H9 (cell line): ENCODE results near the gene GRIP1. TPM values are rescaled to one million over a fixed set of nuclear protein-coding genes. Genes with fewer than 3 reads are reported as not detected.

Source experiments
- DNase-seq: peaks from one replicate; pipeline ENCODE4 v3.0.0-alpha.2; 2017
- H2AFZ ChIP-seq: one replicate; pipeline ENCODE4 v1.6.1; 2013; ENCODE audit warnings: mild to moderate bottlenecking, low read length, control low read depth, moderate library complexity
- H2AK5ac ChIP-seq: 2 replicates; pipeline ENCODE4 v1.6.1; 2013; ENCODE audit warnings: low read length, control low read depth, mixed read lengths; ENCODE audit not compliant: insufficient read length
- H2BK120ac ChIP-seq: one replicate; pipeline ENCODE4 v1.6.1; 2013; ENCODE audit warnings: low read depth, mild to moderate bottlenecking, low read length, control low read depth, inconsistent platforms; ENCODE audit not compliant: poor library complexity, severe bottlenecking
- H2BK12ac ChIP-seq: 2 replicates; pipeline ENCODE4 v1.6.1; 2013; ENCODE audit warnings: low read length, control low read depth, mixed read lengths, low read depth; ENCODE audit not compliant: insufficient read length
- H2BK15ac ChIP-seq: 2 replicates; pipeline ENCODE4 v1.6.1; 2013; ENCODE audit warnings: low read depth, low read length, control low read depth
- H2BK20ac ChIP-seq: one replicate; pipeline ENCODE4 v1.6.1; 2013; ENCODE audit warnings: low read depth, mild to moderate bottlenecking, low read length, control low read depth, inconsistent platforms; ENCODE audit not compliant: poor library complexity, severe bottlenecking
- H2BK5ac ChIP-seq: 2 replicates; pipeline ENCODE4 v1.6.1; 2013; ENCODE audit warnings: low read length, control low read depth, mixed read lengths; ENCODE audit not compliant: insufficient read length
- H3K14ac ChIP-seq: 2 replicates; pipeline ENCODE4 v1.6.1; 2013; ENCODE audit warnings: low read length, control low read depth; ENCODE audit not compliant: insufficient read depth
- H3K18ac ChIP-seq: 2 replicates; pipeline ENCODE4 v1.6.1; 2013; ENCODE audit warnings: low read depth, mild to moderate bottlenecking, mixed read lengths, low read length, control low read depth; ENCODE audit not compliant: insufficient read length
- H3K23ac ChIP-seq: 2 replicates; pipeline ENCODE4 v1.6.1; 2013; ENCODE audit warnings: low read length, control low read depth, mixed read lengths, low read depth; ENCODE audit not compliant: insufficient read length
- H3K23me2 ChIP-seq: 2 replicates; pipeline ENCODE4 v1.6.1; 2013; ENCODE audit warnings: low read depth, mild to moderate bottlenecking, mixed read lengths, low read length, control low read depth; ENCODE audit not compliant: insufficient read length, poor library complexity, severe bottlenecking
- H3K27ac ChIP-seq: 2 replicates; pipeline ENCODE4 v1.5.1; 2013; ENCODE audit warnings: low read length, control low read depth, mixed read lengths, low read depth; ENCODE audit not compliant: insufficient read length
- H3K27me3 ChIP-seq: 2 replicates; pipeline ENCODE4 v1.6.1; 2013; ENCODE audit warnings: low read length, control low read depth, inconsistent platforms; ENCODE audit not compliant: insufficient read depth
- H3K4ac ChIP-seq: 2 replicates; pipeline ENCODE4 v1.6.1; 2013; ENCODE audit warnings: low read depth, mild to moderate bottlenecking, control low read depth, inconsistent platforms, low read length, moderate library complexity
- H3K4me1 ChIP-seq: 2 replicates; pipeline ENCODE4 v1.6.1; 2013; ENCODE audit warnings: low read length, control low read depth, inconsistent platforms; ENCODE audit not compliant: insufficient read depth
- H3K4me2 ChIP-seq: 2 replicates; pipeline ENCODE4 v1.6.1; 2013; ENCODE audit warnings: low read length, control low read depth, mixed read lengths; ENCODE audit not compliant: insufficient read length, insufficient read depth
- H3K56ac ChIP-seq: 2 replicates; pipeline ENCODE4 v1.6.1; 2013; ENCODE audit warnings: low read depth, mild to moderate bottlenecking, mixed read lengths, low read length, control low read depth; ENCODE audit not compliant: insufficient read length
- H3K79me1 ChIP-seq: 2 replicates; pipeline ENCODE4 v1.6.1; 2013; ENCODE audit warnings: low read depth, mild to moderate bottlenecking, moderate library complexity, low read length, control low read depth, inconsistent platforms; ENCODE audit not compliant: insufficient read depth, poor library complexity, severe bottlenecking
- H3K79me2 ChIP-seq: 2 replicates; pipeline ENCODE4 v1.6.1; 2013; ENCODE audit warnings: low read length, control low read depth, inconsistent platforms; ENCODE audit not compliant: insufficient read depth
- H3K9ac ChIP-seq: 2 replicates; pipeline ENCODE4 v1.6.1; 2013; ENCODE audit warnings: low read length, control low read depth, mixed read lengths; ENCODE audit not compliant: insufficient read length; ENCODE audit errors: extremely low read depth
- H3K9me3 ChIP-seq: one replicate; pipeline ENCODE4 v1.6.1; 2013; ENCODE audit warnings: low read depth, low read length, inconsistent platforms; ENCODE audit not compliant: control insufficient read depth
- H3T11ph ChIP-seq: one replicate; pipeline ENCODE4 v1.6.1; 2013; ENCODE audit warnings: mild to moderate bottlenecking, low read length, control low read depth, inconsistent platforms
- H4K20me1 ChIP-seq: one replicate; pipeline ENCODE4 v1.6.1; 2013; ENCODE audit not compliant: control insufficient read depth, insufficient read length, insufficient read depth
- H4K5ac ChIP-seq: 2 replicates; pipeline ENCODE4 v1.6.1; 2013; ENCODE audit warnings: low read depth, mild to moderate bottlenecking, mixed read lengths, low read length, control low read depth; ENCODE audit not compliant: insufficient read length
- H4K8ac ChIP-seq: replicated peaks from 2 replicates; pipeline ENCODE4 v1.6.1; 2013; ENCODE audit warnings: low read length, control low read depth, mixed read lengths, low read depth; ENCODE audit not compliant: insufficient read length
- H4K91ac ChIP-seq: 2 replicates; pipeline ENCODE4 v1.6.1; 2013; ENCODE audit warnings: low read depth, mild to moderate bottlenecking, moderate library complexity, mixed read lengths, low read length, control low read depth; ENCODE audit not compliant: insufficient read length
- H3K27ac Mint-ChIP-seq, 3 experiments: 2 replicates in 2 of 3; 3 replicates in 1 of 3; pipeline ENCODE4 v1.8.0; 2020 to 2021; ENCODE audit warnings: mixed read lengths in 3 of 3, mild to moderate bottlenecking in 1 of 3, moderate library complexity in 1 of 3
- H3K27me3 Mint-ChIP-seq: 2 replicates; pipeline ENCODE4 v1.8.0; 2021; ENCODE audit warnings: low read depth, mild to moderate bottlenecking, moderate library complexity, mixed read lengths
- H3K36me3 Mint-ChIP-seq, 3 experiments: 2 replicates in 2 of 3; 3 replicates in 1 of 3; pipeline ENCODE4 v1.8.0; 2020 to 2021; ENCODE audit warnings: low read depth in 3 of 3, mixed read lengths in 3 of 3; ENCODE audit not compliant: insufficient read depth in 1 of 3
- H3K4me1 Mint-ChIP-seq, 2 experiments: 2 replicates each; pipeline ENCODE4 v1.8.0; 2020; ENCODE audit warnings: mixed read lengths in 2 of 2
- H3K4me3 Mint-ChIP-seq, 2 experiments: 2 replicates in 1 of 2; 3 replicates in 1 of 2; pipeline ENCODE4 v1.8.0; 2020 to 2021; ENCODE audit warnings: mild to moderate bottlenecking in 2 of 2, mixed read lengths in 2 of 2, moderate library complexity in 1 of 2
- H3K9me3 Mint-ChIP-seq, 2 experiments: 2 replicates in 1 of 2; 3 replicates in 1 of 2; pipeline ENCODE4 v1.8.0; 2020; ENCODE audit warnings: mild to moderate bottlenecking in 2 of 2, mixed read lengths in 2 of 2, moderate library complexity in 1 of 2
- CTCF ChIP-seq: fragments of 200-600 bp; sonication (generic); conservative IDR thresholded peaks from 3 replicates; pipeline ENCODE4 v1.8.0; 2021; ENCODE audit warnings: antibody characterized with exemption, mild to moderate bottlenecking
- WGBS: extraction: QIAGEN DNeasy Blood & Tissue Kit; methylation state at CpG from one replicate; pipeline ENCODE4 v1.1.7; 2013; ENCODE audit warnings: missing lambda C conversion rate, low lambda C conversion rate, mixed read lengths; ENCODE audit not compliant: insufficient read length; ENCODE audit errors: extremely low coverage; 5-methylcytosine and 5-hydroxymethylcytosine counted together
- total RNA-seq: library from RNA; stranded (reverse); gene quantifications from 2 replicates; pipeline ENCODE4 v1.2.1, GENCODE V29; 2021

The GRIP1 gene
- total RNA-seq, 1 experiment from 2014 or later: 19.5 TPM

DNA sequence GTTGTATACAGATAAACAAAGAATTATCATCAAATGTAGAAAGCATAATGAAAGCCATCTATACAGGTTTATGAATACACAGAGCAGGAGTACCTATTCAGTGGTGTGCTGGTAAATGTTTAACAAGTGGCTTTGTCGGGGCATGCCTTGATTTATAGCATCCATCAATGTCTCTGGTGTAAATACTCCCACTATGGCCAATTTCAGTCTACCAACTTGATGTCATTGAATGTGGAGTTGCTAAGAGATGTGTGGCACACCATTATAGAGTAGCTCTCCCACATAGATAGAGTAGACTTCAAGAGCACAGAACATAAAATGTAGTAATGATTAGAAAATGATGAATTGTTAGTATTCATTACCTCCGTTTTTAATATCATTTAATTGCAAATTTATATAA, 9.3 kb downstream of the GRIP1 start:
- no peaks in the 10 kb centered on the region for H3K9me3 Mint-ChIP-seq
- H4K20me1 ChIP-seq: no peaks in the 10 kb centered on the region
- H3K27ac ChIP-seq: no peak overlapping the region
- no peak overlapping the region for H3K56ac ChIP-seq
- no peaks in the 10 kb centered on the region for H3K79me1 ChIP-seq
- H2BK12ac ChIP-seq: no peak overlapping the region
- H3K9me3 ChIP-seq: no peaks in the 10 kb centered on the region
- TF ChIP-seq CTCF: no peak
- no peak overlapping the region for H4K8ac ChIP-seq
- no CpG with 5 or more reads among the region's 2 CpGs for WGBS
- no peak overlapping the region for H3K18ac ChIP-seq
- H3T11ph ChIP-seq: no peak overlapping the region
- H3K27me3 ChIP-seq: no peaks in the 10 kb centered on the region
- no peak overlapping the region for H2BK5ac ChIP-seq
- no peak overlapping the region for H2AFZ ChIP-seq
- H3K4me3 Mint-ChIP-seq: no peak overlapping the region
- H2BK15ac ChIP-seq: no peak overlapping the region
- 0 out of 2 replicates have a peak, but pooled peaks cover under 1% of the 10 kb centered on the region for H3K4me1 ChIP-seq
- H3K27me3 Mint-ChIP-seq: no peaks in the 10 kb centered on the region
- no peaks in the 10 kb centered on the region for H3K79me2 ChIP-seq
- H4K91ac ChIP-seq: no peak overlapping the region
- H3K23me2 ChIP-seq: no peaks in the 10 kb centered on the region
- H3K23ac ChIP-seq: no peak overlapping the region
- H3K36me3 Mint-ChIP-seq: no peaks in the 10 kb centered on the region; a peak in 2 of 7 replicates
- H3K9ac ChIP-seq: no peak overlapping the region
- no peak overlapping the region for H3K4ac ChIP-seq
- no peak overlapping the region for H3K4me2 ChIP-seq
- H4K5ac ChIP-seq: no peak overlapping the region
- no peak overlapping the region for H3K14ac ChIP-seq
- no peak overlapping the region for H3K27ac Mint-ChIP-seq
- DNase-seq: no peak
- H2BK20ac ChIP-seq: no peak overlapping the region
- H2BK120ac ChIP-seq: no peak overlapping the region
- peaks cover 10 to 17% of the 10 kb centered on the region in 2 experiments for H3K4me1 Mint-ChIP-seq
- no peak overlapping the region for H2AK5ac ChIP-seq
